Measurements from ENCODE around the gene LMF1.

GRCh38 chr16:803754-804080 lies 167.1 kb downstream of the LMF1 start:
- TF ChIP-seq, protein P1, sequence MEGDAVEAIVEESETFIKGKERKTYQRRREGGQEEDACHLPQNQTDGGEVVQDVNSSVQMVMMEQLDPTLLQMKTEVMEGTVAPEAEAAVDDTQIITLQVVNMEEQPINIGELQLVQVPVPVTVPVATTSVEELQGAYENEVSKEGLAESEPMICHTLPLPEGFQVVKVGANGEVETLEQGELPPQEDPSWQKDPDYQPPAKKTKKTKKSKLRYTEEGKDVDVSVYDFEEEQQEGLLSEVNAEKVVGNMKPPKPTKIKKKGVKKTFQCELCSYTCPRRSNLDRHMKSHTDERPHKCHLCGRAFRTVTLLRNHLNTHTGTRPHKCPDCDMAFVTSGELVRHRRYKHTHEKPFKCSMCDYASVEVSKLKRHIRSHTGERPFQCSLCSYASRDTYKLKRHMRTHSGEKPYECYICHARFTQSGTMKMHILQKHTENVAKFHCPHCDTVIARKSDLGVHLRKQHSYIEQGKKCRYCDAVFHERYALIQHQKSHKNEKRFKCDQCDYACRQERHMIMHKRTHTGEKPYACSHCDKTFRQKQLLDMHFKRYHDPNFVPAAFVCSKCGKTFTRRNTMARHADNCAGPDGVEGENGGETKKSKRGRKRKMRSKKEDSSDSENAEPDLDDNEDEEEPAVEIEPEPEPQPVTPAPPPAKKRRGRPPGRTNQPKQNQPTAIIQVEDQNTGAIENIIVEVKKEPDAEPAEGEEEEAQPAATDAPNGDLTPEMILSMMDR (IDR thresholded peaks at IDR 0.05; ENCODE audit: low read depth, low read length) = no peak
- TF ChIP-seq EZH2phosphoT487 (IDR thresholded peaks at IDR 0.05; ENCODE audit: low read depth) = no peak
